HG03442 (cell line): ENCODE data around the gene GSTO1.

ENCODE experiments used
- ATAC-seq: cut with Tn5 transposase; IDR thresholded peaks from one replicate; pipeline ENCODE4 v1.9.1; 2021; ENCODE audit warnings: mild to moderate bottlenecking, moderate library complexity; ENCODE audit not compliant: unreplicated experiment

Gene GSTO1

DNA sequence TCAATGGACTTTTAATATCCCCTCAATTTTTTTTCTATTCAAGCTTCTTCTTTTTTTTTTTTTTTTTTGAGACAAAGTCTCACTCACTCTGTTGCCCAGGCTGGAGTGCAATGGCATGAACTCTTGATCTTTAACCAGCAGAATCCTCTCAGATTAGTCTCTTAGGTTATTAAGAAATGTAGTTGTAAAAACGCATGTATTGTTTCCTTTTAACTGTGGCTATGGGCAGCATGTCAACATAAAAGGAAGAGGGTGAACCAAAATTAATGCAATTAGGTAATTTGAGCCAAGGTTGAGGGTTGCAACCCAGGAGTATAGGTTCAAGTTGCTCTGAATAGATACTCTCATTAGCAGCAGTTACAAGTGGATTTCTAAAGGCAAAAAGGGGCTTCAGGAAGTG is 4.3 kb upstream of the GSTO1 start:
- no peak for ATAC-seq

DNA sequence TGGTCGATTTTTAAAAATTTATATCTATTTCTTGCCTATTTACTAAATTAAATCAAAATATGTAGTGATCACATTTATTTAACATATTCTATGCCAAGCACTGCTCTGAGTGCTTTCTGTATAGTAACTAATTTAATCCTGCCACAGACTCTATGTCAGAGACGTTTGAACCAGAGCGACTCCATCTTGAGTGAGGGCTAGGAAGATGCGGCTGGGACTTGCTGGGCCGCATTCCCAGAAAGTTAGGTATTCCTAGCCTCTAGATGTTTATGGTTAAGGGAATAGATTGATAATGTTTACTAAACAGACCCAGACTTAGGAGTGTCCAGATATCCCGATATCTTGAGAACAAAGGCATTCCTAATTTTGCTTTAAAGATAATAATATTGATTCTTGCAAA is 3.2 kb upstream of the GSTO1 start:
- ATAC-seq, result no peak

DNA sequence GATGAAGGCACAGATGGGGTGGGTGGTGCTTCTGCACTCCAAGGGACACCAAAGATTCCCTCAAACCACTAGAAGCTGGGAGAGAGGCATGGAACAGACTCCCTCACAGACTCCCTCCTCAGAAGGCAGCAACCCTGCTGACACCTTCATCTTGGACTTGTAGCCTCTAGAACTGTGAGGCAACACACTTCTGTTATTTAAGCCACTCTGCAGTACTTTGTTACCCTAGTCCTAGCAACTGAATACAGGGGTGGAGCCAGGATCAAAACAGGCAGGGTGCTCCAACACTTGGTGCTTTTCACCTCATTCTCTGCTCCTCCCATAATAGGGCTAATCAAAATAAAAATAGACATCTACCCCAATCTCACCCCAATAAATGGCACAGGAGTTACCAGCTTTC is 2.3 kb upstream of the GSTO1 start:
- no peak for ATAC-seq

DNA sequence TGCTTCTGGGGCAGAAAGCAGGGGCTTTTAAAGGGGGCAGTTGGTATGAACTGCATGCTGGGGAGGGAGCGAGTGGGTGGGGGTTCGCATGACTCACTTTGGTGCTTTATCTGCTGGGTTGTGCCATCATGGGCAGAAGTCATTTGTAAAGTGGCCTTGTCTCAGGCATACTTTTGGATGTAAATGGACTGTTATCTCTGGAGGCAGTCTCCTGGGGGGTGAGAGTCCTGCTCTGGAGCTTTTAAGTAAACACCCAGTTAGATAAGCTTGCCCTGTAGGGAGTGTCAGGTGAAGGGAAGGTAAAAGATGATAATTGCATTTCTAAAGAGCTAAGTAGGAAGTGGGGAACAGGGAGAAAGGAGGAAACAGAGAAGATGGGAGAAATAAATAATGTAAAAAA is 1.6 kb upstream of the GSTO1 start:
- ATAC-seq, result no peak

DNA sequence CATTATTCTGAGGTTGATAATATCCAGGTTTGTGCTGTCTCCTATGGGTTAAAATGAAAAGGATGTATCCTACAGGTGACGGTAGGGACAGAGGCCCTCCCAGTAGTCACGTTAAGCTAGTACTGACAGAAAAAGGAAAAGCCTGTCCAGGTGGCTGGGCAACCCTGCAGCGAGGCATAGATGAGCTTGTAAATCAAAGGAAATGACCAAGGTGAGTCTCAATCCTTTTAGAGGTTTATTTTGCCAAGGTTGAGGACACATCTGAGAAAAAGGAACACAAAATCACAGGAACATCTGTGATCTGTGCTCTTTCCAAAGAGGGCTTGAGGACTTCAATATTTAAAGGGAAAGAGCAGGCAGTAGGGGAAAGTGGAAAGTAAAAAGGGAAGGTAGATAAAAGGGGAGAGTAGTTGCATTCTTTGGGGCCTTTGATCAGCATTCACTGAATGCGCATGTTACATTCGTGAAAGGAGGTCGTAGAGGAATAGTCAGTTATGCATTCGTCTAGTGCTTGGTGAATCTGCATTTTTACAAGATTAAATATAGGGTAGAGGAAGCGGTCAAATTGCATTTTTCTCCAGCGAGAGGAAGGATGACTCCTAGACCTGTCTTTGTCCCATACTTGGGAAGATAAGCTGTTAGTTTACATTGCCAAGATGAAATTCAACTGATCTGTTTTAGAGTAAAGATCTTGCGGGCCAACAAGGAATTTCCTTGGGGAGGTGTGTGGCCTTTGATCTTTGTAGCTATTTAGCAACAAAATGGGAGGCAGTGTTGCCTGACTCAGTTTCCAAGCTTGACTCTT is 884 bp upstream of the GSTO1 start:
- no peak for ATAC-seq

DNA sequence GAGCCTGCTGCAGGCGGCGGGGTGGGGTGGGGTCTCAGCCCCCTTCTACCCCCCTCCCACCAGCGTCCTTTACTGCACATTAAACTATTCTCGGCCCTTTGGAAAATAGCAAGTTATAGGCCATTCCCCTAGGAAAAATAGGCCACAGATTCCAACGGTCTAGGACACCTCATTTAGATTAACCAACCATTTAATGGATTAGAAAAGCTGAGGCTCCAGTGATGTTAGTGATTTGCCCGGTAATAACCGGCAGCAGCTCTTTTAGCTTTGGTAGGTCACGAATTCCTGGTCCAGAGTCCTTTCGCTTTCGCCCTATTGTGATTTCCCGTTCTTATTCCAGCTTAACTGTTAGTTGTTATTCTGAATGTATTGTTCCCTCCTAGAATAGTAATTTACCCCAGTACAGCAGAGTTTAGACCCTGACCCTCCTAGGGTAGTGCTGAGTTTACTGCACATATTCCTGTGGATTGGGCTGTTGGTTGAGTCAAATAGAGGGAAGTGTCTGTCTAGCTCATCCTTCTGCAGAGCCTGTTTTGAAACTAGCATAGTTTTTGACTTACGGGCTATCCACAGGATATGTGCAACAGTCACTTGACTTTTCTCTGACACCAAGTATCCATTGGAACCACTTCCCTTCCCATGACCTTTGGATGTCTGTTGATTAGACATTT is 754 bp downstream of the GSTO1 start:
- ATAC-seq, result peak; percentile 42

DNA sequence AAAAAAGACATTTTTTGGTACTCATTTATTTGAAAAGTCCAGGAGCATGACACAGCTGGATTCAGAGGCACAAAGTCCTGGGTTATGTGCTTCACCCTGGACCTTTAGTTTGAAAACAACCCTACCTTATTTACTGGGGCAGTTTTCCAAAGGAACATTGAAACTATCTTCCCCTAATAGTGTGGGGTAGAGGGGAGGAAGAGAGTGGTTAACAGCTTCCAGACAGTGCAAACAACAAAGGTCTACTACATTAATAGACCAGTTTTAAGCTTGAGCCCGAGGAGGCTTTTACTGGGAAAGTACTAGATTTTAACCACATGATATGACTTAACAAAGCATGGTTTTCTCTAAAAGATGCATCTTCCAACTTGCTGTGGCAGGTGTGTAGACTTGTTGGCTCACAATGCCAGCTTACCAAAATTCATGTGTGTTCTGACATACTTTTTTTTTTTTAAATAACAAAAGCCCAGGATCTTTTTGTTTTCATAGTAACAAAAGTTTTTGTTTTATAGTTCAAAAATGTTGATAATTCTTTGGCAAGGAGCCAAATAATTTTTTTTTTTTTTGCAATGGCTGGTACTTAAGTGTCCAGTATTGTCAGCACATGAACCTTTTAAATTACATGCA is 1.8 kb downstream of the GSTO1 start:
- ATAC-seq, result no peak

DNA sequence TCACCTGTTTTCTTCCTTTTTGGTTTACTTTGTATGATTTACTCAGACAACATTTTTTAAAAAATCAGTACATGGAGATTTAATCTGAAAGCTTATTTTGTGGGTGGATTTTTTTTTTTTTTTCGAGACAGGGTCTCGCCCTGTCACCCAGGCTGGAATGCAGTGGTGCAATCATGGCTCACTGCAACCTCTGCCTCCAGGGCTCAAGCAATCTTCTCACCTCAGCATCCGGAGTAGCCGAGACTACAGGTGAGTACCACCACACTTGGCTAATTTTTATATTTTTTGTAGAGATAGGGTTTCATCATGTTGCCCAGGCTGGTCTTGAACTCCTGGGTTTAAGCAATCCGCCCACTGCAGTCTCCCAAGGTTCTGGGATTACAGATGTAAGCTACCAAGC is 2.5 kb downstream of the GSTO1 start:
- no peak for ATAC-seq

DNA sequence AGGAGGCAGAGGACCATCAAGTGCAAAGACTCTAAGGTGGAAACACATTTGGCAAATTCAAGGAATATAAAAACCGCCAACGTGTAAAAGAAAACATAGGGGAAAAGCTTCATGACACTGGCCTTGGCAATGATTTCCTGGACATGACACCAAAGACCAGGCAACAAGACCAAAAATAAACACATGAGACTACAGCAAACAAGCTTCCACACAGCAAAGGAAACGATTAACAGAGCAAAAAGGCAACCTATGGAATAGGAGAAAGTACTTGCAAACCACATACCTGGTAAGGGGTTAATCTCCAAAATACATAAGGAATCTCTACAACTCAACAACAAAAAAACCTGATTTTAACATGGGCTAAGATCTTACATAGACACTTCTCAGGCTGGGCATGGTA is 3.5 kb downstream of the GSTO1 start:
- no peak for ATAC-seq

DNA sequence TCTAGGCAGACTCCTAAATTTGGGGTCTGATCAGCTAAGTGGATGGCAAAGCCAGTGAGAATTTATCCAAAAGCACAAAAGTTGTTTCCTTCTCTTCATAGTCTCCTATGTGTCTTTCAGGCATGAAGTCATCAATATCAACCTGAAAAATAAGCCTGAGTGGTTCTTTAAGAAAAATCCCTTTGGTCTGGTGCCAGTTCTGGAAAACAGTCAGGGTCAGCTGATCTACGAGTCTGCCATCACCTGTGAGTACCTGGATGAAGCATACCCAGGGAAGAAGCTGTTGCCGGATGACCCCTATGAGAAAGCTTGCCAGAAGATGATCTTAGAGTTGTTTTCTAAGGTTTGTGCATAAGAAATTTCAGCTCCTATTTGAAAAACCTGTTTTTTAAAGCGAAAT is 4.8 kb downstream of the GSTO1 start:
- no peak for ATAC-seq

DNA sequence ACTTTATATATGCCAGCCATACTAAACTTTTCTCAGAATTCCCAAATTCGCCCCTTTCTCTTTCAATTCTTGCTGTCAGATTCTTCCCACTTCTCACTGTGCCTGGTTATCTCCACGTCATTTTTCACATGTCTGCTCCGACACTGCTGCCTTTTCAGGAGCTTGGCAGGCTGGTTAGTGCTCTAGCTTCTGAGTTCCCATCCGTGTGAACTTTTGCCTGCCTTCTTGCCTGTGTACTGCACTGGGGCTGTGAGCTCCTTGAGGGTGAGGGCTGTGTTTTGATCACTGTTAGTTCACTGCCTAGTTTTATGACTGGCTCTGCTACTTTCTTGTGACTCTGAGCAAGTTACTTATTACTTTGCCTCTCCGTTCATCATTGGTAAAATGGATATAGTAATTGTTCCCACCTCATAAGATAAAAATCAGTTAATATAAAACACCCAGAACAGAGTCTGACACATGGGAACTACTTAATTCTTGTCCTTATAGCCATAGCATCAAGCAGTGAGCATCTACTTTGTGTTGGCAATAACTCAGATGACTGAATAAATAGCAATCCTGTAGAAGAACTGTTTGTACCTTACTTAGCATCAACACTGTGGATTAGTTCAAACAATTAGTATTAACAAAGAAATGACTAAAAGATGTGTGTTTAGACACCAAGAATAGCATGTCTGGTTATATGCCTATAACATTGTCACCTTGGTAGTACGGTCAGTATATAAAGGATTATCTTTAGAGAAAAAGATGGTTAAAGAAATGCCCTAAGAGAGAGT is 5.5 kb downstream of the GSTO1 start:
- peak; percentile 4 for ATAC-seq

DNA sequence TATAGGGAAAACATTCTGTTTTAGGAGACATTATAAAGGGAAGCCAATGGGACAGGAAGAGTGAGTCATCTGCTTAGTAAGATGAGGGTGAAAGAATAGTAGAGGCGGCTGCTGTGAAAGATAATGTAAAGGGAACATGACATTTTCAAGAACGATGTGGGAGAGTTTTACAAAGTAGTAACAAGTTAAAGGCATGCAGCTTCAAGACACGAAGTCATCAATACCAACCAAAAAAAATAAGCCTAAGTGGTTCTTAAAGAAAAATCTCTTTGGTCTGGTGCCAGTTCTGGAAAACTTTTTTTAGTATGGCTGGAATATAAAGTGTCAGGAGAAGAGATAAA is 6.1 kb downstream of the GSTO1 start:
- ATAC-seq, result peak; percentile 38

DNA sequence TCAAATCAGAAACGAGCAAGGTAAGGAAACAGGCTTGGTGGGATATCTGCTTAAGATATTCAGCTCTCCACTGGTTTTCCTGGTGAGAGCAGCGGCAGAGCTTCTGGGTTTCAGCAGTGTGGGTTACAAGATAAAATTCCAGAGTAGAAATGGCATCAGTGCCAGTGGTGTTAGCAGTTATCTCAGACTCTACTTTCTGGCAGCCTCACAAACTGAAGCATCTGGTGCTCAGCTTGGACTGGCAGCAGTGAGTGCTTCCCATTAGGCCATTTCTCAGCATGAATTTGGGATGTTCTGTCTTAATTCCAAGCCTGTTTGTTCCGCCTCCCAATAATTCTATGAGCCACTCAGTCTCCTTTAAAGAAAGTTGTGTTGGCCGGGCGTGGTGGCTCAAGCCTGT is 7.4 kb downstream of the GSTO1 start:
- no peak for ATAC-seq

DNA sequence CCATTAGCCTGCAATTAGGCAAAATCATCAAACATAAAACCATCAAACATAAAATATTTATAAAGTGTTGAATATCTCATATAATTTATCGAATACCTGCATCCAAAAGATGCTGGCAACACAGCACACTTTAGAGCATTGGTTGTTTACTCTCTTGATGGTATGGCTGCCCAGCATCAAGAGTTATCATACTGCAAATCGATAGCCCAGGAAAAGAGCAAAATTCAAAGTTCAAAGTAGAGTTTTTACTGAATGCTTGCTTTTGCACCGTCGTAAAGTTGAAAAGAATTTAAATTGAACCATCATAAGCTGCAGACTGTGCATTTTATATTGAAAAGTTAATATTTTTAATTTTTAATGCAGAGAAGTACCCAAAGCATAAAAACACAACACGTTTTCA is 10.1 kb downstream of the GSTO1 start:
- ATAC-seq, result no peak

DNA sequence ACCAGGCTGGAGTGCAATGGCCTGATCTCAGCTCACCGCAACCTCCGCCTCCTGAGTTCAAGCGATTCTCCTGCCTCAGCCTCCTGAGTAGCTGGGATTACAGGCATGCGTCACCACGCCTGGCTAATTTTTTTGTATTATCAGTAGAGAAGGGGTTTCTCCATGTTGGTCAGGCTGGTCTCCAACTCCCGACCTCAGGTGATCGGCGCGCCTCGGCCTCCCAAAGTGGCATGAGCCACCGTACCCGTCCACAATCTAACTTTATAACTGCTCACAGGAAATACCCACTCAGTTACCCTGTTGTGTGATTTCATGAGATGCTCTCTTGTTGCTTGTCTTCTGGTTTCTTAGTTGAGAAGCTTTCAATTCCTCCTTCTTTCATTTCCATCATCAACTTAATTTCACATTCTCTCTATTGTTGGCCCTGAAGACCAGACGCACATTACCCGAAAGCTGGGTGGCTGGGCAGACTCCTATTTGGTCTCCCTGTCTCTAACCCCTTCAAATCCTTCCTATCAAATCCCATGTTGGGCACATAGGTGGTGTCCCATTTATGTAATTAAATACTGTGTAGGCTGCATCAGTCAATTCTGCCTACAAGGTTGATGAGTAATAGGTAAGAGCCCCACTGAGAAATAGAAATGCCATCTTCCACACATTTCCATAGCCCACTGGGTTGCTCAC is 13.2 kb downstream of the GSTO1 start:
- ATAC-seq, result no peak

DNA sequence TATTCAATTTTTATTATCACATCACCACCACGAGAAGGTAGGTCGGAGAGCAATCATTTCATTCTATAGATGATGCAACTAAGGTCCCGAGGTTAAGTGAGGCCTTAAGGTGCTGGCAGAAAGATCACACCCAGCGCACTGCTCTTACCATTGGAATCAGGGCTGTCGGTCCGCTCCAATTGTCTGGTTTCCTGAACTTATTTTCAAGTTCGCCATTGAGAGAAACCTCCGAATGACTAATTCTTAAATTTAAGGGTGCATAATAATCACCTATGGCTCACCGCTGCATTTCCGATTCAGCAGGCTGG is 13.7 kb downstream of the GSTO1 start:
- ATAC-seq, result no peak

DNA sequence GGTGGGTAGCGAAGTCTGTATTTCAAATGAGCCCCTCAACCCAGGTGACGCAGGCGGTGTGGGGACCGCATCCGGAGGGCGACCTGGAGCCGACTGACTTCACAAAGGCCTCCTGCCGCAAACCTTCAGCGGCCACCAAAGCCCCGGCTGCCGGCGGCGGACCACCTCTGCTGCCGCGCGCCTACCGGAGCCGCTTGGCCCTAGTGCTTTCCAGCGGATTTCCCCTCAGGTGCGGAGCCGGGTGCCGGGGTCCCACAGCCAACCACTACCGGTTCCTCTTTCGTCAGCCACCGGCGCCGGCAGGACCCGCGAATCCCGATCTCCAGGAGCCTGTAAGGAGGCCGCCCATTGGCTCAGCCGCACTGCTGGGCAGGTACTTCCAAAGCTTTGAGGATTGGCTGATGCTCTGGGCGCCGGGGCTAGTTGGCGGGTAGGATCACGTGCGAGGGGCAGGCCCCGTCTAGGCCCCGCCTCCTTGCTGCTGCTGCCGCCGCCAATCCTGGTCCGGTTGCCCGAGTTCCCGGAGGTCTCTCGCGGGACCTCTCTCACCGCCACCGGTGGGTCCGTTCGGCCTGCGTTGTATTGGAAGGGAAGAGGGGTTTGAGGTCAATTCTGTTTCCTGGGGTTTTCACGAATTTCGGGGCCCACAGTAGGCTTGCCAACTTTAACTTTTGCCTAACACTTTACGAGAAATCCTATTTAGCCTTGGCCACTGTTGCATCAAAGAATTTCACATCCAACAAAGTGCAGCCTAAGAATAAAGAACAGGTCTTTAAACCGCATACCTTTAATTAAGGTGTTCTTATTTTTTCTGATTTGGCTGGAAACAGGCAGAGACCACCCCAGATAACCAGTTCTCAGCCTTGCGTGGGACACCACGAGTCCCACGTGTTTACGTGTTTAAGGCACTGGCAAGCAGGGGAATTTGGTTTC is 14.3 kb downstream of the GSTO1 start, which contains the start of gene GSTO2:
GSTO2 (plus strand) TSS at position 472 of the 933 bp plus-strand sequence. CDS start 5,732 bp downstream, outside the sequence.
- peak; percentile 98 for ATAC-seq

DNA sequence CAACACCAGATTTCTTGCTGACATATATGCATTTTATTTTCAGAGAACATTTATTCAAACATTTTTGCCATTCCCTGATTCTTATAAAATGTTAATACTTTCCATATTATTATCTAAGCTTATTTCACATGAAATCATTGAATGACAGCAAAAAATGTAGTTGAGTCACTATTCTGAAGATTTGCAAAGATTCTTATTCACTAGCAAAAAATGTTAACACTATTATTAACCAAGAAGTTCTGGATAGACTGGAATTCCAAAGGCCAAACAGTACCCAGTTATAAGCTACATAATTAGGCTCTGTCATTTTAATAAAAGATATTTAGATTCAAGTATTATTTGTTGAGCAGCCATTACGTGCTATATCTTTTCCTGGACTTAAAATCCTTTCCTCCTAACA is 18.6 kb downstream of the GSTO1 start:
- ATAC-seq, result no peak

DNA sequence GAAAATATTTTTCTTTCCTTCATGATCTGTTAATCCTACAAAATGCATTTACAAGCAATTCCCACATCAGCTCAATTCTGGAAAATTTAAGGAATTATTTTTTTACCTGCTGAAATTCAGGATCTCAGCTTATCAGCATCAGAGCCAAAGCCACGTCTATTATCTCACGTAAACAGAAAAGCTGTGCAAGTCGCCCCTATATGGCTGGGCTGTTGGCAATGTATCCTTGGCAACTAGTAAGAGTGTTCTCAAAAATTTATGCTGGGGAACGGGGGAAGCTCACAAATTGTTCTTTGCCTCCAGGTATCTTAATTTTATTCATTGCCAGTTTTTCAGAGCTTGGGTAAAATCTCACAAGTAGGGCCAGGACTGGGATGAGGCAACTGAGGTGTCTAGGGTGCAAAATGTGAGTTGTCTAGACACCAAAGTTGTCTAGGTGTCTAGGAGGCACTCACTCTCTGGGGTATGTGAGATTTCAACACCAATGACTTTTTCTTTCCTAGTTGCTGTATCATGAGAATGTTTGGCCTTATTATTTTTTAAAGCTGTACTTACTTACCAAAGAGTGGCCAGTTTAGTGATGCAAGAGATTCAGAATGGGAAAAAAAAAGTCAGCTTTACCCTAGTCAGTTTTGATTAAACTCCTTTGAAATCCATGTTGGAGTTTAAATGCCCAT is 19.3 kb downstream of the GSTO1 start:
- no peak for ATAC-seq
